ENCODE results near the gene ACOT4.
"Not testable (repeated sequence)": the region's sequence is repeated elsewhere in the genome, so short reads cannot be mapped to it uniquely, and the experiment has no call there.

The ACOT4 gene

DNA sequence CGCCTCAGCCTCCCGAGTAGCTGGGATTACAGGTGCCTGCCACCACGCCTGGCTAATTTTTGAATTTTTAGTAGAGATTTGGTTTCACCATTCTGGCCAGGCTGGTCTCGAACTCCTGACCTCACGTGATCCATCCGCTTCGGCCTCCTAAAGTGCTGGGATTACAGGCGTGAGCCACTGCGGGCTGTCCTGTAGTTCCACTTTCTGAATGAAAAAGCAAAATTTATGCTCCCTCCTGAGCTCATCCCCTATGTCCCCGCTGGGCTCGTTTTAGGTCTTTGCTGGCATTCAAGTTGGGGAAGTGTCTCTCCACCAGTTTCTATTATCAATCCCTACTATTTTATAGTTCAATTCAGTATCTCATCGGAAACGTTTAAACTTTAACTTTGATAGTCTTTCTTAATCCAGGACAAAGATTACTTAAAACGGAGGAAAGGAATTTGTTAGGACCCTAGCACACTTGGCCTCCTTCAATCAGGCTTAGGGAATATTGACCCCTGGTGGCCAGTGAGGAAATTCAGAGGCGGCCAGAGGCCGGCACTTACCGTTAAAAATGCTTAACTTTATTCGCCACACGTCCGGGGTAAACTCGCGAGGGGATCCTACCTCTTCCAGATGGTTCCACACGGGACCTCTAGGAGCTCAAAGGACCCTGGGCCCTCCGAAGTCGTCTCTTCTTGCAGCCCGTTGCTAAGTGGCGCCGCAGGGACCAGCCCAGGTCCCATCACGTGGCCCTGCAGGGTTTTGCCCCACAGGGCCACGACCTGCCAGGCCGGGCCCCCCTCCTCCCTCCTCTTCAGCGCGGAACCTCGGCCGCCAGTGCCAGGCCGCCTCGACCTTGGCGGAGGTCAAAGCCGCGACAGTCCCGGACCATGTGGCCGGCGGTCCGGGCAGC, 41.7 kb downstream of the ACOT4 start:
- Histone ChIP-seq H3K9ac (no peak overlapping the region), H3K27ac (peak overlapping the region; percentile 22), H2AFZ (peak overlapping the region; percentile 94)

DNA sequence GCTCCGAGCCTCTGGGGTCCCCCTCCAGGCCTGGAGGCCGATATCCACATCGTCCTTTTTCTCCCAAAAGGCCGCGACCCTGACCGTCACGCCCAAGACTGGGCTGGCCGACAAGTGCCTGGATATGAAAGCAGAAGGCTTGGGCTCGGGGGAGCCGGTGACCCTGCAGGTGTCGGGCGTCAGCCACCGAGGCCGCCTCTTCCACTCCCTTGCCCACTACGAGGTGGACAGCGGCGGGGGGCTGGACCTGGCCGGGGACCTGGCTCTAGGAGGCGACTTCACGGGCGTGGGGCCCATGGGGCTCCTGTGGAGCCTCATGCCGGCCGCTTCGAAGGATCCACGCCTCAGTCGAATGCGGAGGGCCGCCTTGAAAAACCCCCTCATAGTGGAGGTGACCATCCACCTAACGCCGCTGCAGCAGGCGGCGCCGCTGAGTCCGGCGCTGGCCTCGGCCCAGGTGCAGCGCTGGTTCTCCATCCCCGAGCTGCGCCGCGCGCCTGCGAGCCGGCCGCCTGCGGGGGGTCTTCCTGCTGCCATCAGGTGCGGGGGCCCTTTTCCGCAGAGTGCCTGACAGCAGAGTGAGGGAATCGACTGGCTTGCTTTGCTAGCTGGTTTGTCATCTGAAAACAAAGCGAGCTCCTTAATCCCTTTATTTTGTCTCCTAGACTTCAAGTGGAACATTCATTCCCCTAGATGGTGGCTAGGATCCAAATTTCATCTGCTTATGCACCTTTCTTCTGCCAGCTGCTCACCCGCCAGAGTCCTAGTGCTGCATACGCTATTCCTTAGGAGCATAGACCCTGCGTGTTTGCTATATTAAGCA, 42.5 kb downstream of the ACOT4 start:
- TF ChIP-seq, protein P1, sequence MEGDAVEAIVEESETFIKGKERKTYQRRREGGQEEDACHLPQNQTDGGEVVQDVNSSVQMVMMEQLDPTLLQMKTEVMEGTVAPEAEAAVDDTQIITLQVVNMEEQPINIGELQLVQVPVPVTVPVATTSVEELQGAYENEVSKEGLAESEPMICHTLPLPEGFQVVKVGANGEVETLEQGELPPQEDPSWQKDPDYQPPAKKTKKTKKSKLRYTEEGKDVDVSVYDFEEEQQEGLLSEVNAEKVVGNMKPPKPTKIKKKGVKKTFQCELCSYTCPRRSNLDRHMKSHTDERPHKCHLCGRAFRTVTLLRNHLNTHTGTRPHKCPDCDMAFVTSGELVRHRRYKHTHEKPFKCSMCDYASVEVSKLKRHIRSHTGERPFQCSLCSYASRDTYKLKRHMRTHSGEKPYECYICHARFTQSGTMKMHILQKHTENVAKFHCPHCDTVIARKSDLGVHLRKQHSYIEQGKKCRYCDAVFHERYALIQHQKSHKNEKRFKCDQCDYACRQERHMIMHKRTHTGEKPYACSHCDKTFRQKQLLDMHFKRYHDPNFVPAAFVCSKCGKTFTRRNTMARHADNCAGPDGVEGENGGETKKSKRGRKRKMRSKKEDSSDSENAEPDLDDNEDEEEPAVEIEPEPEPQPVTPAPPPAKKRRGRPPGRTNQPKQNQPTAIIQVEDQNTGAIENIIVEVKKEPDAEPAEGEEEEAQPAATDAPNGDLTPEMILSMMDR (IDR thresholded peaks at IDR 0.05) = no peak
- no peaks in the 10 kb centered on the region for H3K9me3 ChIP-seq (ENCODE audit: control insufficient read depth, low read length)
- H3K9ac ChIP-seq = no peak overlapping the region
- H3K4me3 ChIP-seq (ENCODE audit: low read depth, low read length) = peak overlapping the region; percentile 43
- peak overlapping the region; percentile 22 for H3K27ac ChIP-seq
- H2AFZ ChIP-seq = peak overlapping the region; percentile 94
- no peaks in the 10 kb centered on the region for H3K27me3 ChIP-seq (ENCODE audit: control insufficient read depth, insufficient read depth, low read length)
- H3K4me2 ChIP-seq (ENCODE audit: low read length) = peak overlapping the region; percentile 82
- peaks cover 2% of the 10 kb centered on the region for H3K79me2 ChIP-seq
- H3K4me1 ChIP-seq = peaks cover 2% of the 10 kb centered on the region
- H3K36me3 ChIP-seq (ENCODE audit: control insufficient read depth, insufficient read depth, low read length) = no peaks in the 10 kb centered on the region

More for the DNA sequence above, 41.7 kb downstream of the ACOT4 start:
- H3K4me1 ChIP-seq = peaks cover 2% of the 10 kb centered on the region
- no peaks in the 10 kb centered on the region for H3K36me3 ChIP-seq (ENCODE audit: control insufficient read depth, insufficient read depth, low read length)
- no peaks in the 10 kb centered on the region for H3K27me3 ChIP-seq (ENCODE audit: control insufficient read depth, insufficient read depth, low read length)
- peaks cover 2% of the 10 kb centered on the region for H3K79me2 ChIP-seq
- H3K4me2 ChIP-seq (ENCODE audit: low read length) = peak overlapping the region; percentile 82
- peak overlapping the region; percentile 43 for H3K4me3 ChIP-seq (ENCODE audit: low read depth, low read length)
- H3K9me3 ChIP-seq (ENCODE audit: control insufficient read depth, low read length) = no peaks in the 10 kb centered on the region
- TF ChIP-seq, protein P1 (IDR thresholded peaks at IDR 0.05) = peak; percentile 92

GRCh38 chr14:73636355-73636754, 44.7 kb downstream of the ACOT4 start:
- H3K4me1 ChIP-seq; H3K4me2 ChIP-seq (ENCODE audit: low read length); H3K36me3 ChIP-seq (ENCODE audit: control insufficient read depth, insufficient read depth, low read length); H3K9me3 ChIP-seq (ENCODE audit: control insufficient read depth, low read length); H3K9ac ChIP-seq; H3K27ac ChIP-seq; H3K27me3 ChIP-seq (ENCODE audit: control insufficient read depth, insufficient read depth, low read length); H3K4me3 ChIP-seq (ENCODE audit: low read depth, low read length); H2AFZ ChIP-seq; H3K79me2 ChIP-seq: not testable (repeated sequence)

GRCh38 chr14:73637830-73638229, 46.2 kb downstream of the ACOT4 start:
- H3K4me3 ChIP-seq (ENCODE audit: low read depth, low read length) = no peak overlapping the region
- no peaks in the 10 kb centered on the region for H3K79me2 ChIP-seq
- H3K27ac ChIP-seq = no peak overlapping the region
- H3K9me3 ChIP-seq (ENCODE audit: control insufficient read depth, low read length) = no peaks in the 10 kb centered on the region
- no peaks in the 10 kb centered on the region for H3K27me3 ChIP-seq (ENCODE audit: control insufficient read depth, insufficient read depth, low read length)
- peaks cover 2% of the 10 kb centered on the region for H3K4me1 ChIP-seq
- H3K9ac ChIP-seq = no peak overlapping the region
- TF ChIP-seq, protein P1 (IDR thresholded peaks at IDR 0.05) = no peak
- no peak overlapping the region for H2AFZ ChIP-seq
- no peak overlapping the region for H3K4me2 ChIP-seq (ENCODE audit: low read length)
- H3K36me3 ChIP-seq (ENCODE audit: control insufficient read depth, insufficient read depth, low read length) = no peaks in the 10 kb centered on the region

DNA sequence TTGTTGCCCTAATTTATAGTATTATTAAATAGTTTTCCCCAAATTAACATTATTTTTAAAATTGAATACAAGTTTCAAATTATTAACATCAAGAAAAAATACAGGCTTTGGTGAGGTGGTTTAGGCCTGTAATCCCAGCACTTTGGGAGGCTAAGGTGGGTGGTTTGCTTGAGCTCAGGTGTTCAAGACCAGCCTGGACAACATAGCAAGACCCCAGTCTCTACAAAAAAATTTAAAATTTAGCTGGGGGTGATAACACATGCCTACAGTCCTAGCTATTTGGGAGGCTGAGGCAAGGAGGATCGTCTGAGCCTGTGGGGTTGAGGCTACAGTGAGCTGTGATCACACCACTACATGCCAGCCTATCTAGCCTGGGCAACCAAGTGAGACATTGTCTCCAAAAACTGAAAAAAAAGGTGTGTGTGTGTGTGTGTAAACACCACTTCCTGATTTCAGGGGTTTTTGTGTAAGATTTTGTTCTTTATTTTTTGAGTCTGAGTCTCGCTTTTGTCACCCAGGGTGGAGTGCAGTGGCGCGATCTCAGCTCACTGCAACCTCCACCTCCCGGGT, 49.2 kb downstream of the ACOT4 start:
- Histone ChIP-seq H3K36me3 (ENCODE audit: control insufficient read depth, insufficient read depth, low read length) (no peaks in the 10 kb centered on the region), H3K9ac (no peak overlapping the region), H3K4me3 (ENCODE audit: low read depth, low read length) (no peak overlapping the region), H3K79me2 (peaks cover 11% of the 10 kb centered on the region), H3K27ac (no peak overlapping the region), H3K4me2 (ENCODE audit: low read length) (no peak overlapping the region), H2AFZ (no peak overlapping the region), H3K4me1 (no peaks in the 10 kb centered on the region), H3K9me3 (ENCODE audit: control insufficient read depth, low read length) (no peaks in the 10 kb centered on the region), H3K27me3 (ENCODE audit: control insufficient read depth, insufficient read depth, low read length) (no peaks in the 10 kb centered on the region)
- TF ChIP-seq, protein P1 (IDR thresholded peaks at IDR 0.05) = no peak

All from parathyroid adenoma (tissue), 2 donors.